MCF 10A (cell line): ENCODE results near the gene GPR173. TPM values are rescaled to one million over a fixed set of nuclear protein-coding genes. Genes with fewer than 3 reads are reported as not detected.

Source experiments
- BruUV-seq: library from RNA; stranded (reverse); fragments of 400-500 nt; replicated peaks from 2 replicates; lab custom pipeline; 2021; lab: Mats Ljungman, UMichigan
- CTCF ChIA-PET: fragments of 300-600 bp; sonication (Branson Sonifier 250); formaldehyde crosslinking; extraction: SDS; loops from one replicate; lab custom pipeline; 2021; ENCODE audit warnings: antibody characterized with exemption, inconsistent platforms; lab: Yijun Ruan, JAX
- POLR2A ChIA-PET: fragments of 300-600, 350-650 bp; sonication (Branson Sonifier 250); formaldehyde crosslinking; extraction: SDS; loops from one replicate; lab custom pipeline; 2020; ENCODE audit warnings: antibody characterized with exemption, inconsistent platforms; lab: Yijun Ruan, JAX
- DNase-seq: peaks from one replicate; pipeline ENCODE4 v3.0.0-alpha.2; 2018; ENCODE audit not compliant: unreplicated experiment
- H3K27ac Mint-ChIP-seq: one replicate; pipeline ENCODE4 v1.8.0; 2022; ENCODE audit warnings: mild to moderate bottlenecking, low read depth, mixed read lengths; ENCODE audit not compliant: unreplicated experiment
- H3K27me3 Mint-ChIP-seq: one replicate; pipeline ENCODE4 v1.8.0; 2022; ENCODE audit warnings: mixed read lengths; ENCODE audit not compliant: insufficient read depth, unreplicated experiment
- H3K36me3 Mint-ChIP-seq: one replicate; pipeline ENCODE4 v1.8.0; 2022; ENCODE audit warnings: mild to moderate bottlenecking, moderate library complexity, mixed read lengths; ENCODE audit not compliant: insufficient read depth, unreplicated experiment
- H3K4me1 Mint-ChIP-seq: one replicate; pipeline ENCODE4 v1.8.0; 2022; ENCODE audit warnings: mixed read lengths; ENCODE audit not compliant: insufficient read depth, unreplicated experiment
- H3K4me3 Mint-ChIP-seq: one replicate; pipeline ENCODE4 v1.8.0; 2022; ENCODE audit warnings: mild to moderate bottlenecking, moderate library complexity, mixed read lengths; ENCODE audit not compliant: unreplicated experiment
- H3K9me3 Mint-ChIP-seq: one replicate; pipeline ENCODE4 v1.8.0; 2022; ENCODE audit warnings: mixed read lengths; ENCODE audit not compliant: unreplicated experiment
- CTCF ChIP-seq: fragments of 200-600 bp; IDR thresholded peaks from one replicate; pipeline ENCODE4 v1.8.0; 2022; ENCODE audit warnings: antibody characterized with exemption, mild to moderate bottlenecking; ENCODE audit not compliant: unreplicated experiment
- intact Hi-C: fragments of 100-400 bp; cut with micrococcal nuclease; formaldehyde crosslinking; loops from 2 replicates; pipeline ENCODE4 v1.14.1; 2022
- total RNA-seq: library from RNA; stranded (reverse); gene quantifications from 2 replicates; pipeline ENCODE4 v1.2.3, GENCODE V29; 2022

Gene GPR173
- total RNA-seq, 1 experiment from 2014 or later, result 1.3 TPM

DNA sequence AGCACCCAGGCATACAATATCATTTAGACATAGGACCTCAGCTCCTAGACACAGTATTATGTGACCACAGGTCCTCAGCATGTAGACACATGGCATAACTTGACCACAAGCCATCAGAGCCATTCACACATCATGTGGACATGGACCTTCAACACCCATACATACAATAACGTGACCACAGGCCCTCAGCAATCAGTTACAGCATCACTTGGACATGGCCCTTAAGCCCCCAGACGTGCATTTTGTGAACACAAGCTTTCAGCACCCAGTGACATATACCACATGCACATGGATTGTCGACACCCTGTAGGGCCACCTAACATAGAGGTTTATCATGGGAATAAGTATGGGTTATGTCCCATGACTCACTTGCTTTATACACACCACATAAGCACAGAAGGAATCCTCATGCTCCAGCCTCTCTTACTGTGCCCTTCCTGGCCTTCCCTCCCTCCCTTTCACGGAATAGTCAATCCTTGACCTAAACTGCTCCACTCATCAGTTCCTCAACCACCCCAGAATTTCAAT lies 35.5 kb downstream of the GPR173 start:
- Mint-ChIP-seq H3K4me3 (peak overlapping the region; percentile 96), H3K27me3 (peaks cover 84% of the 10 kb centered on the region), H3K9me3 (no peaks in the 10 kb centered on the region), H3K4me1 (peaks cover 45% of the 10 kb centered on the region), H3K27ac (no peak overlapping the region), H3K36me3 (peaks cover 57% of the 10 kb centered on the region)
- ChIA-PET POLR2A (no interaction called here), CTCF (interaction anchor here (1.0 kb wide), 1 partner anchor 15 kb away, joined by 3 read pairs; no protein-coding TSS in a partner anchor)
- TF ChIP-seq CTCF, result no peak
- intact Hi-C loops, result no loop called here
- DNase-seq, result no peak
- BruUV-seq, result no TSS peak

DNA sequence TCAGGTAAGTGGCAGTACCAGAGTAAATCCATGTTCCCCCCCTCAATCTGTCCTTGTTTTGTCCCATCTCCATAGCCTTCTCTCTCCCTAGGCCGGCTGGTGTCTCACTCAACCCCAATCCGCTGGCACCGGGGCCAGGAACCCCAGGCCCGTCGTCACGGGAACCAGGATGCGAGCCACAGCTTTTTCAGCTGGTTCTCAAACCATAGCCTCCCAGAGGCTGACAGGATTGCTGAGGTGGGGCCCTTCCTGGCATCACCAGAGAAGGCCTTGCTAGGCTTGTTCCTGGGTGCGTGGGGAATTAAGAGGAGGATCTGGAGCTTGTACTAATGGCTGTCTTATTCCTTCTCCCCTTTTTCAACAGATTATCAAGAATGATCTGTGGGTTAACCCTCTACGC lies 36.3 kb downstream of the GPR173 start:
- ChIA-PET CTCF (interaction anchor here (0.6 to 1.0 kb wide), 3 partner anchors 13 to 510 kb away, joined by 3 read pairs; no protein-coding TSS in a partner anchor), POLR2A (interaction anchor here (0.7 kb wide), 1 partner anchor 597 kb away, joined by 3 read pairs; no protein-coding TSS in a partner anchor)
- no peak for TF ChIP-seq CTCF
- Mint-ChIP-seq H3K4me1 (peaks cover 45% of the 10 kb centered on the region), H3K27ac (no peak overlapping the region), H3K9me3 (no peaks in the 10 kb centered on the region), H3K4me3 (peak overlapping the region; percentile 96), H3K36me3 (peaks cover 57% of the 10 kb centered on the region), H3K27me3 (peaks cover 80% of the 10 kb centered on the region)
- BruUV-seq, result no TSS peak
- intact Hi-C loops, result no loop called here
- DNase-seq, result no peak

DNA sequence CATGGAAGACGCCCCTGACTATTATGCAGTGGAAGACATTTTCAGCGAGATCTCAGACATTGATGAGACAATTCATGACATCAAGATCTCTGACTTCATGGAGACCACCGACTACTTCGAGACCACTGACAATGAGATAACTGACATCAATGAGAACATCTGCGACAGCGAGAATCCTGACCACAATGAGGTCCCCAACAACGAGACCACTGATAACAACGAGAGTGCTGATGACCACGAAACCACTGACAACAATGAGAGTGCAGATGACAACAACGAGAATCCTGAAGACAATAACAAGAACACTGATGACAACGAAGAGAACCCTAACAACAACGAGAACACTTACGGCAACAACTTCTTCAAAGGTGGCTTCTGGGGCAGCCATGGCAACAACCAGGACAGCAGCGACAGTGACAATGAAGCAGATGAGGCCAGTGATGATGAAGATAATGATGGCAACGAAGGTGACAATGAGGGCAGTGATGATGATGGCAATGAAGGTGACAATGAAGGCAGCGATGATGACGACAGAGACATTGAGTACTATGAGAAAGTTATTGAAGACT lies 37.2 kb downstream of the GPR173 start:
- TSS peak; percentile 9 for BruUV-seq
- H3K9me3 Mint-ChIP-seq, result no peaks in the 10 kb centered on the region

More for the DNA sequence above, 37.2 kb downstream of the GPR173 start:
- Mint-ChIP-seq H3K4me1 (peaks cover 45% of the 10 kb centered on the region), H3K36me3 (peaks cover 51% of the 10 kb centered on the region), H3K27ac (no peak overlapping the region), H3K4me3 (peak overlapping the region; percentile 96), H3K27me3 (peaks cover 80% of the 10 kb centered on the region)
- no peak for DNase-seq
- POLR2A ChIA-PET, result interaction anchor here (5.4 kb wide), 1 partner anchor 14 kb away, joined by 56 read pairs; no protein-coding TSS in a partner anchor
- intact Hi-C loops, result no loop called here
- no peak for TF ChIP-seq CTCF
- CTCF ChIA-PET, result interaction anchor here (0.6 to 0.7 kb wide), 2 partner anchors 14 to 511 kb away, joined by 3 read pairs; no protein-coding TSS in a partner anchor
